K562 (cell line): ENCODE results near the gene EIF4E3. TPM values are rescaled to one million over a fixed set of nuclear protein-coding genes. Genes with fewer than 3 reads are reported as not detected.

Experiments used
- ATAC-seq: fragments of 200-7000 bp; cut with Tn5 transposase; 3 replicates; pipeline ENCODE4 v1.9.1; 2020; ENCODE audit warnings: moderate library complexity
- BruUV-seq: library from RNA; stranded (reverse); fragments of 400-500 nt; replicated peaks from 2 replicates; lab custom pipeline; 2021; lab: Mats Ljungman, UMichigan
- CTCF ChIA-PET: fragments of 300-600 bp; formaldehyde crosslinking; extraction: SDS; loops from one replicate; lab custom pipeline; 2021; ENCODE audit warnings: low intra/inter-chr PET ratio; lab: Yijun Ruan, JAX
- POLR2A ChIA-PET: fragments of 300-600, 350-650 bp; sonication (Branson Sonifier 250); formaldehyde crosslinking; extraction: SDS; loops from one replicate; lab custom pipeline; 2021; ENCODE audit warnings: antibody characterized with exemption, inconsistent platforms; lab: Yijun Ruan, JAX
- DNase-seq, 4 experiments: peaks; one replicate each; pipeline versions ENCODE4 v3.0.0 to v3.0.0-alpha.2; 2011 to 2018; ENCODE audit warnings: low spot score in 3 of 4, mixed read lengths in 3 of 4; ENCODE audit errors: extremely low read depth in 1 of 4
- FAIRE-seq: peaks from 2 replicates; lab custom pipeline; 2011; peaks lifted over from hg19 to GRCh38; lab: Jason Lieb, UNC
- H2AFZ ChIP-seq: 2 replicates; pipeline ENCODE4 v1.6.0; 2011; ENCODE audit warnings: low read depth, low read length, control low read depth, inconsistent platforms
- H3K27ac ChIP-seq: fragments of 200-600 bp; 3 replicates; pipeline ENCODE4 v1.8.0; 2011; ENCODE audit warnings: low read depth, mild to moderate bottlenecking, control low read depth, inconsistent platforms, low read length, moderate library complexity, mixed read lengths; ENCODE audit errors: extremely low read depth
- H3K27me3 ChIP-seq, 2 experiments: fragments of 300-600 bp in 1 of 2; 2 replicates in 1 of 2; 3 replicates in 1 of 2; pipeline versions ENCODE4 v1.6.0 to v1.8.0; 2011; ENCODE audit warnings: inconsistent platforms in 2 of 2, low read length in 2 of 2, mild to moderate bottlenecking in 1 of 2, mixed read lengths in 1 of 2, moderate library complexity in 1 of 2; ENCODE audit not compliant: control insufficient read depth in 2 of 2, insufficient read depth in 2 of 2
- H3K36me3 ChIP-seq: fragments of 300-600 bp; 3 replicates; pipeline ENCODE4 v1.8.0; 2011; ENCODE audit warnings: mild to moderate bottlenecking, low read length, inconsistent platforms; ENCODE audit not compliant: control insufficient read depth, insufficient read depth
- H3K4me1 ChIP-seq, 2 experiments: fragments of 200-600 bp in 1 of 2; replicated peaks in 1 of 2; 2 replicates in 1 of 2; 3 replicates in 1 of 2; pipeline versions ENCODE4 v1.5.1 to v1.8.0; 2011; ENCODE audit warnings: inconsistent platforms in 2 of 2, low read length in 2 of 2, mild to moderate bottlenecking in 1 of 2, mixed read lengths in 1 of 2, moderate library complexity in 1 of 2; ENCODE audit not compliant: control insufficient read depth in 2 of 2, insufficient read depth in 2 of 2
- H3K4me2 ChIP-seq: 2 replicates; pipeline ENCODE4 v1.6.1; 2011; ENCODE audit warnings: low read length, control low read depth, inconsistent platforms, mixed read lengths; ENCODE audit not compliant: insufficient read depth
- H3K4me3 ChIP-seq: fragments of 200-600 bp; sonication (generic), shearing (Covaris generic); 2 replicates; pipeline ENCODE4 v1.5.1; 2016; ENCODE audit warnings: control low read depth, inconsistent platforms
- H3K79me2 ChIP-seq: fragments of 200-600 bp; 3 replicates; pipeline ENCODE4 v1.8.0; 2011; ENCODE audit warnings: low read length, inconsistent platforms; ENCODE audit not compliant: control insufficient read depth, insufficient read depth
- H3K9ac ChIP-seq, 2 experiments: 2 replicates each; pipeline versions ENCODE4 v1.6.0 to v1.6.1; 2011; ENCODE audit warnings: low read depth in 2 of 2, low read length in 2 of 2, control low read depth in 1 of 2, inconsistent platforms in 1 of 2, mild to moderate bottlenecking in 1 of 2, mixed read lengths in 1 of 2; ENCODE audit not compliant: insufficient read depth in 1 of 2
- H3K9me1 ChIP-seq: one replicate; pipeline ENCODE4 v1.6.0; 2011; ENCODE audit warnings: inconsistent platforms, mild to moderate bottlenecking, low read length, moderate library complexity; ENCODE audit not compliant: control insufficient read depth, insufficient read depth
- H3K9me3 ChIP-seq: replicated peaks from 2 replicates; pipeline ENCODE4 v1.5.1; 2011; ENCODE audit warnings: low read depth, low read length, inconsistent platforms; ENCODE audit not compliant: control insufficient read depth, insufficient read depth
- H4K20me1 ChIP-seq: replicated peaks from 2 replicates; pipeline ENCODE4 v1.6.1; 2011; ENCODE audit warnings: low read length, inconsistent platforms, mixed read lengths; ENCODE audit not compliant: control insufficient read depth, insufficient read depth
- NFYB ChIP-seq: IDR thresholded peaks from 2 replicates; pipeline ENCODE4 v1.6.1; 2011; ENCODE audit warnings: mild to moderate bottlenecking, moderate library complexity; ENCODE audit not compliant: insufficient read length; ENCODE audit errors: extremely low read depth
- RREB1 ChIP-seq: fragments of 250-450 bp; sonication (Bioruptor Pico); IDR thresholded peaks from 2 replicates; pipeline ENCODE4 v1.4.0; 2020
- SMARCE1 ChIP-seq: fragments of 450-650 bp; IDR thresholded peaks from 2 replicates; pipeline ENCODE4 v1.7.1; 2016; ENCODE audit warnings: mild to moderate bottlenecking
- ZNF23 ChIP-seq: fragments of 250-450 bp; sonication (Bioruptor Pico); IDR thresholded peaks from 2 replicates; pipeline ENCODE4 v1.4.0; 2020; ENCODE audit warnings: mild to moderate bottlenecking
- ZNF274 ChIP-seq: IDR thresholded peaks from 2 replicates; pipeline ENCODE4 v1.6.1; 2011; ENCODE audit warnings: low read depth, mild to moderate bottlenecking, low read length, moderate library complexity, borderline replicate concordance
- WGBS: fragments of 100-300 bp; shearing (Covaris generic); methylation state at CpG from one replicate; pipeline ENCODE4 v1.1.6; 2016; ENCODE audit warnings: low coverage, mixed read lengths; ENCODE audit not compliant: insufficient coverage; ENCODE audit errors: missing lambda C conversion rate; 5-methylcytosine and 5-hydroxymethylcytosine counted together
- in situ Hi-C: fragments of 300-500 bp; cut with MboI; formaldehyde crosslinking; loops from 4 replicates; pipeline ENCODE4 v1.15.0; 2018; ENCODE audit warnings: inconsistent platforms, mixed read lengths
- intact Hi-C: fragments of 100-400 bp; cut with micrococcal nuclease; formaldehyde crosslinking; loops from 2 replicates; pipeline ENCODE4 v1.14.2; 2022
- polyA plus RNA-seq, 8 experiments: library from polyadenylated mRNA; depleted of rRNA in 4 of 8; stranded (reverse) in 5 of 8; unstranded in 3 of 8; fragments of >200 nt; fragmentation: Nextera tagmentation in 2 of 8; fragmentation: Illumina TruSeq in 1 of 8; extraction: Ambion mirVana in 2 of 8; extraction: Trizol in 1 of 8; gene quantifications; 2 replicates each; pipeline versions ENCODE4 v1.2.1 to v1.2.3, GENCODE V29; 2011 to 2014; ENCODE audit warnings: inconsistent platforms in 1 of 8, missing spikeins in 1 of 8
- total RNA-seq, 7 experiments: library from RNA; depleted of rRNA in 6 of 7; stranded (reverse); fragments of >200 nt in 6 of 7; fragmentation: Illumina TruSeq in 2 of 7; extraction: Trizol in 2 of 7; gene quantifications; 2 replicates each; pipeline versions ENCODE4 v1.2.1 to v1.2.3, GENCODE V29; 2011 to 2021; ENCODE audit warnings: low replicate concordance in 1 of 7
- TF ChIP-seq, protein P1 (sequence below): fragments of 450-650 bp; IDR thresholded peaks from 2 replicates; pipeline ENCODE4 v1.6.1; 2016

EIF4E3 gene
- total and polyA plus RNA-seq, 9 of the 15 experiments (the other 6 are each of a cell fraction or from before 2014, with no cell fraction given), result 0.18 to 2.5 (median 1.1) TPM

GRCh38 chr3:71707595-71707994 lies 17.6 kb downstream of the EIF4E3 start:
- Histone ChIP-seq H3K9me3 (no peaks in the 10 kb centered on the region), H2AFZ (no peak overlapping the region), H3K4me2 (no peak overlapping the region), H3K9me1 (no peaks in the 10 kb centered on the region), H3K4me1 (no peaks in the 10 kb centered on the region), H3K4me3 (no peak overlapping the region), H3K79me2 (no peaks in the 10 kb centered on the region), H3K27ac (no peak overlapping the region), H3K27me3 (peaks cover 0 to 4% of the 10 kb centered on the region in 2 experiments; a peak in 1 of 5 replicates), H4K20me1 (no peaks in the 10 kb centered on the region), H3K9ac (no peak overlapping the region), H3K36me3 (no peaks in the 10 kb centered on the region)
- DNase-seq (no peak), ATAC-seq (no peak), FAIRE-seq (no peak)
- WGBS, result 29% methylated on average over 5 of the region's 5 CpGs
- ChIA-PET POLR2A (no interaction called here), CTCF (no interaction called here)
- in situ Hi-C loops, result loop anchor here (25.0 kb wide), 1 partner anchor 1380 kb away; no protein-coding TSS in a partner anchor
- intact Hi-C loops, result no loop called here
- TF ChIP-seq RREB1 (no peak), SMARCE1 (no peak), ZNF274 (no peak), NFYB (no peak), ZNF23 (no peak)
- TF ChIP-seq, protein P1, sequence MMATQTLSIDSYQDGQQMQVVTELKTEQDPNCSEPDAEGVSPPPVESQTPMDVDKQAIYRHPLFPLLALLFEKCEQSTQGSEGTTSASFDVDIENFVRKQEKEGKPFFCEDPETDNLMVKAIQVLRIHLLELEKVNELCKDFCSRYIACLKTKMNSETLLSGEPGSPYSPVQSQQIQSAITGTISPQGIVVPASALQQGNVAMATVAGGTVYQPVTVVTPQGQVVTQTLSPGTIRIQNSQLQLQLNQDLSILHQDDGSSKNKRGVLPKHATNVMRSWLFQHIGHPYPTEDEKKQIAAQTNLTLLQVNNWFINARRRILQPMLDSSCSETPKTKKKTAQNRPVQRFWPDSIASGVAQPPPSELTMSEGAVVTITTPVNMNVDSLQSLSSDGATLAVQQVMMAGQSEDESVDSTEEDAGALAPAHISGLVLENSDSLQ, result no peak
- BruUV-seq, result no TSS peak
